Glomerular visceral epithelial cell (primary cell): ENCODE results near the gene PHYHIPL.

Experiments
- DNase-seq: peaks from one replicate; pipeline ENCODE4 v3.0.0-alpha.2; 2016; ENCODE audit errors: extremely low spot score

The PHYHIPL gene

DNA sequence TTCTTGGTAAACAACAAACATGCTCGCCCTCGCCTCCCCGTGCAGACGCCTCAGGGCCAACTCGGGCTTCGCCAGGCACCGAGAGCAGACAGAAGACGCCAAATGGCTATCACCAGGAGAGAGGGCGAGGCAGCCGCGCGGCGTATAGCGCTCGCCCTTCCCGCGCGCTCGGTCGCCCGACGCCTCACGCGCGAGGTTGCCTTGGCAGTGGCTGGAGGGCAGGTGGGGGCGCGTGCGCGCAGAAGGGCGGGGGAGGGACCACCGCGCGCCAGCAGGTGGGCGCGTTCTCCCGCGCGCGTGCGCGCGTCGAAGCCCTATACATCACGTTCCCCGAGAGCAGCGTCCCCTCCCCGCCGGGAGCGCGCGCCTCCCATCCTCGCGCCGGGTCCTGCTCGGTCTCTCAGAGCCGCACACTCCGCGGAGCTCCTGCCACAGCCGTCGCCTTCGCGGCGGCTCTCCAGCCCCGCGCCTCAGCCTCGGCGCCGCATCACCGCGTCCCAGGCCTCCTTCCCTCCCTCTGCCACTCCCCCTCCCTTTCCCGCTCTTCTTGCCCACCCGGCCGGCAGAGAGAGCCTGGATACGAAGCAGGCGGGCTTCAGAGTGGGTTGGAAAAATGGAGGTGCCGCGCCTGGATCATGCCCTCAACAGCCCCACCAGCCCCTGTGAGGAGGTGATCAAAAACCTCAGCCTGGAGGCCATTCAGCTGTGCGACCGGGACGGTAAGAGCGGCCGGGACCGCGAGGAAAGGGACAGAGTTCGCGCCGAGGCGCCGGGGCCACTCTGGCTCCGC lies at the start of gene PHYHIPL:
Gene PHYHIPL, plus strand, starts transcription at position 403 of the 790 bp plus-strand sequence. Its CDS starts 211 bp downstream, at position 614.
- DNase-seq, result peak; percentile 1

DNA sequence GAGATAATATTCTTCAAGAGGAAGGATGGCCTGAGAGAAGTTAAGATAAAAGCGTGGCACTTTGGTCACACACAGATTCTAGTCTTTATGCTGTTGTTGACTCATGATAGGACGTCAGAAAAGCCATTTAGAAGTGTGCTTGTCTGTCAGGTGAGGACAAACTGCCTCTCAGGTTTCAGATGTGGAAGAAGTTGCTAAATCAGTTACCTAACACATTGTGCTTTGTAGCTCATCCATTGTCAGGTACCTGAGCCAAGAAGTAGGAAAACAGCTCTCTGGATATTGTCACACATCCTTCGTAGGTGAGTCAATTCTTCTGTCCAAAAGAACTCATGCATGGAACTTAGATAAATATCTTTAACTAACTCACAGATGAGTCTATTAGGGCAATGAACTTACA lies 49.5 kb upstream of the PHYHIPL start:
- DNase-seq, result no peak

DNA sequence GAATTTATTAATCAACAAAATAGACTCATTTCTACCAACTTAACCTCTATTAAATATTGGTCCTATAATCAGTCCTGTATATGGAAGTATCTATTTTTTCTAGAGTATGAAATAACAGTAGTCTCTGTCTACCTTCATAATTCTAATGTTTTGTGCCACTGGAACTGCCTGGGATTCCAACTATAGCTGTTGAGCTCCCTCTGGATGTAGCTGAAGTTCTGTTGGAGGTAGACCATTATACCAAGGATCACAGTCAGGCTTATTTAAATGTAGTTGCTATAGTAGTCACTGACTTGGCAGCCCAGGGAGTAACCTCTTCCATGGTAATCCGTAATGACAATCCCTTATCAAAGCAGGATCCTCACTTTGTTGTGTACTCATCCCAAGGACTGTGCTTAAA lies 48.5 kb upstream of the PHYHIPL start:
- no peak for DNase-seq

DNA sequence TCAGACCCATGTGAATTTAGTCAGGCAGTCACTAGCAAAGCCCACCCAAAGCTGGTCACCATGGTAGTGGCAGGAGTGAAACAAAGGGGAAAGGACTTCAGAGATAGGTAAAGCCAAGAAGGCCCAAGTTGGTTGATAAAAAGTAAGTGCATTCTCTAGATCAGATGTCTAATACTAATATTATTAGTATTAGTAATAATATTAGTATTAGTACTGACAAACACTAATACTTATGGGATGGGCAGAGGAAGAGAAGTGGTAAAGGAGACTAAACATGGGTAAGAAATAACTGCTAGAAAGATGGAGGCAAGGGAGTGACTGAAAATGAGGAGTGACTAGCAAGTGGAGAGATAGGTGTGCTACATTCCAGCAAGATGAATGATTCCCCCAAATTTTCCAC lies 46.6 kb upstream of the PHYHIPL start:
- no peak for DNase-seq

DNA sequence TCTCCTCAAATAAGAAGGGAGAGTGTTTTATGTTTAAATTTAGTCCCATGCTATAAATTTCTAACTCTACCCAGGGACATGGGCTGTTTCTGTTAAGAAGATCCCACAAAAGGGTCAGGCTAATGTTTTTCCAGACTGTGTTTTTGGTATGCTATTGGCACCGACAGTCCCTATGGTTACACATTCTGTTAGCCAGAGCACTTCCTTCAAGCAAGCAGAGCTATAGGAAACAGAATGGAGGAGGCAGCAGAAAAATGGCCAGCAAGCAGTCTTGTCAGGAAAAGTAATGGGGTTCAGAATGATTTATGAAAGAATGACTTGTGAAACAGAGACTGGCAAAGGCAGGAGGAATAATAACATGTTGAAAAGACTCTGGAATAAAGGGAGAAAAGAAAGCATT lies 44.8 kb upstream of the PHYHIPL start:
- no peak for DNase-seq

DNA sequence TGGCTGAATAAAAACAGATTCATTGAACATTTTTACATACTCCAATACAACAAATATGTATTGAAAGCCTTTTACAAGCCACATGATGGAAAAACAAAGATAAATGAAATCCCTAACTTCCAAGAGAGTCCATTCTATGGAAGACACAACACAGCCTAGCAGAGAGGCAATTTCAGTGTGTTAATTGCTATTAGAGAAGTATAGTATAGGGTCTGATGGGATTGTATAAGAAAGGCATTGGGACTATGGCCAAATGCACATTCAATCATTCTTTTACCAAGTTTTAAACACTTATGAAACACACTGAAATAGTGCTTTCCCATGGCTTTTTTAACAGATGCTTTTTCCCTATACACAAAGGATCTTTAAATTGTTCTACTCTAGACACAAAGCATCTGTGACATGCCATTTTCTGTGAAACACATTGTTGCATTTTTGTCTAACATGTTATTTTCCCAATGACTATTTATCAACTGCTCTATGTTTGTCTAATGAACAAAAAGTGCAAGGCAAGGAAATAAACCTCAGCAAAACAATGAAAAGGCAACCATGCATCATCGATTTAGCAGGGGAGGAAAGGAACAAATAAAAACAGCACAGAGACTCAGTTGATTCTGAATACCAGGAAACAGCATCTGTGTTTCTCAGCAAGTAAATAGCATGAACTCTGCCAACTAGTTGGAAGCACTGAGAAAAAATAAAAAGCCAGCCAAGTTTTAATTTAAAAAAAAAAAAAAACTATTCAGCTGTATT lies 42.4 kb upstream of the PHYHIPL start:
- DNase-seq, result no peak

DNA sequence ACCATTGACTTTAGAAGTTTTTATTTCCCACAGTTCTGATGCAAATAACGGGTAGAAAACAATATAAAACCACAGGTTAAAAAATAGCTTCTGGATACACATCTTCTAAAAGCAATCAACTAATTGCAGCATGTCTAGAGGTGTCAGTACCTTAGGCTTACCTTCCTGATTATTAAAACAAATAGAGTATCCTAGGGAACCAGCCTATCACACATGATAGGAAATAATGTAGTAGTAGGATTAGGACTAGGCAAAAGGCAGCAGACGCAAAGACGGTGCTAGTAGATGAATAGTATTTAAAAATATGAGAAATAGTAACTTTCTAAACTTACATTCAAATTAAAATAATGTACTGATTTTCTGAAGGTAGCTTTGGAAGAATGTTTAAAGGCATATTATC lies 41.7 kb upstream of the PHYHIPL start:
- no peak for DNase-seq

DNA sequence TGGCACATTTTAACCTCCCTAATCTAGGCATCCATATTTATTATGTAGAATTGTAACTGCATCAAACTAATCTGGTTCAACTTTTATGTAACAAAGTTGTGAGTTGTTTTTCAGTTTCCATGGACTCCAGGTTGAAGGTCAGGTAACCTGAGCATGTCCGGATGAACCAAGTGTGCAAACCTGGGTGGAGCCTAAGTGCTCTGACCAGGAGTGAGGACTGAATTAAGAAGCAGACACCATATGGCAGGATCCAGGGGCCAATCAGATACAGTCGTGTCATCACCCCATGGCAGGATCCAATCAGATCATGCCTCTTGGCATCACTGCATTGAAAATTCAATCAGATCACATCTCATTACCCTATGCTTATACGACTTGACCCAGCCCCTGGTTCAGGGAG lies 41.2 kb upstream of the PHYHIPL start:
- no peak for DNase-seq

DNA sequence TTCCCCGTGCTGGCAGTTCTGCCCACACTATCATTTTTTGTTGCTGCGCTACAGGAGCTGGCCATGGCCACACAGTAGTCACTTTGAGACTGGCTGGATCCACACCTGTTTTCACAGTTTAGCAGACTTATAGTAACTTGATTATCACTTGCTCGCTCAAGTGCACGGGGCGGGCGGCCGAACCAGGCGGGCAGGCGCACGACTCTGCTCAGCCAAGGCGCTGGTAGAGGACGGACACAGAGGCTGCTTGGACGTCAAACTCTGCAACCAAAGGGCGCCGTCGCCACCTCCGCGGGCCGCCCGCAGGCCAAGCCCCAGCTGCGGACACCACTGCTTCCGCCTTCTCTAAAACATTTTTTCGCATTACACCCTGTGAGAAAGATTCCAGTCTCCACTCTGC lies 38.4 kb upstream of the PHYHIPL start:
- no peak for DNase-seq

DNA sequence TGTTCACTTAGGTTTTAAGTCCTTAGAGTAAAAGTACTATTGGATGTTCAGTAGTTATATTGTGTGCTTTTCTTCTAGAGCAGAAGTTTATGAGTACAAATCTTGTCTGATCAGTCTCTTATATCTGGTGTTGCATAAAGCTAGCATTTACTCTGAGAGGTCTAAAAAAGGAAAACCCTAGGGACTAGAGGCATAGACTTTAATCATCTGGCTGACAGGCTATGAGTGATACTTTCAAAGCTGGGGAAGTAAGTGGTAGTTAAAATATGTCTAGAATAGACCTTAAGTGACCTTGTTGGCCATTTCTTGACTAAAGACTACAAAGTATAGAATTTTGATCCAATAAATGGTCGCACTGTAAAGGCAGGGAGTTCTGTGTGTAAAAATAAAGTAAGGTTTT lies 32.9 kb upstream of the PHYHIPL start:
- DNase-seq, result no peak

DNA sequence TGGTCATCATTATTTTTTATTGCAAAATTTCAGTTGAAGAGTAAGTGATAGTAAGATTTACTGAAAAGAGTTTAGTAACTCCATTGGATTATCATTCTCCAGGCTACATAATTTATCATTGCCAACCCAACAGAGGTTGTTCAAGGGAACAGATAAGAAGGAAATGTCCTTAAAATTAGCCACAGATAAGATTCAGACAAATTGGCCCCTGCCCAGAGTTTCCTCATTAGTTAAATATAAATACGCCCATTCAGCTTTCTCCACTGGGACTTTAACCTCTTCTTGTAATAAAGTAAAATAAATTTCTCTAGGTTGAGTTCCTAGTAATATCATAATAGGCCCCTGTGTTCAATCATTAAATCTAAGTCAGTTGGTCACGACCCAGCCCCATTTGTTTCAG lies 27.7 kb upstream of the PHYHIPL start:
- DNase-seq, result no peak

DNA sequence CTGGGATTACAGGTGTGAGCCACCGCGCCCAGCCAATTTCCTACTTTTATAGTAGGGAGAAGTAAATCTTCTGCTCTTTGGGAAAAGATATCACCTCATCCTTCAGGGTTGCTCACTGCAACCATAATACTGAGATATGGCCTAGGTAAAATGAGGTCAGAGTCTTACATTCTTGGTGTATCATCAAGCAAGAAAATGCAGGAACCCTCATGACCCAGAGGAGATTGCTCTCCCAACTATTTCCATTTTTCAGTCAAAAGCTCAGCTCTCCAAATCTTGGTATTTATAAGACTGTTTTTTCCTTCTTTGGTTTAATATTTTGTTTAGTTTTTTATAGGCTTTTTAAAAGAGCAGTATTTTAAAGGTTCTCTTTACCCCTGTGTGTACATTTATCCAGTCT lies 20.9 kb upstream of the PHYHIPL start:
- DNase-seq, result no peak

DNA sequence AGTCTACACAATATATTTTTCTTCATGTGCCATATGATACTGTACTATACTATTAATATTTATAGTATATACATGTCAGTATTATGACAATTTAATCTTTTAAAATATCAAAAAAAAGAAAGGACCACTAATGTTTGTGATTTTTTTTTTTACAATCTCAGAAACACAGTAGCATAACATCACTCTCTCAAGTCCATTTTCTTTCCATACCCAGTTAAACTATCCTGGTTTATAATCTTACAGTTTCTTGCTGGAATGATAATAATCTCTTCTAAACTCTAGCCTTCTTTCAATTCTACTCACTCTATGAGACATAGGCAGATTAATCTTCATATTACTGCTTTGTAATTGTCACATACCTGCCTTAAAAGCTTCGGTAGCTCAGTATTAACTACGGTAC lies 8.9 kb upstream of the PHYHIPL start:
- DNase-seq, result no peak

DNA sequence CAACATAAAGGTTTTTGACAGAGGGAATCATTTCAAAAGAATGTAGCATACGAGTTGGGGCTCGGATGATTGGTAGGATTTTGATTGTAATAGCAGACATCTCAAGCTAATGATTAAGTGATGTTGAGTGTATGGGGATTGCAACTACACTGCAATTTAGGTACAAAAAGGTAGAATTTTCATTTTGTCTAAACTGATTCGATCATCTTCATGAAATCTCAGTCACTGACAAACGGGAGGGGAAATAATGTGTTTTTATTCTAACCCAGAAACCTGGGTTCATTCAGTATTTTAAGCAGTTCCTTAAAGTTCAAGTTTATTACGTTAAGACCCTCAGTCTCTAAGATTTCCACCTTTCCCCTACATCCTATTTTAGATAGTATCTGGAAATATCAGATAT lies 3.9 kb upstream of the PHYHIPL start:
- DNase-seq, result no peak

DNA sequence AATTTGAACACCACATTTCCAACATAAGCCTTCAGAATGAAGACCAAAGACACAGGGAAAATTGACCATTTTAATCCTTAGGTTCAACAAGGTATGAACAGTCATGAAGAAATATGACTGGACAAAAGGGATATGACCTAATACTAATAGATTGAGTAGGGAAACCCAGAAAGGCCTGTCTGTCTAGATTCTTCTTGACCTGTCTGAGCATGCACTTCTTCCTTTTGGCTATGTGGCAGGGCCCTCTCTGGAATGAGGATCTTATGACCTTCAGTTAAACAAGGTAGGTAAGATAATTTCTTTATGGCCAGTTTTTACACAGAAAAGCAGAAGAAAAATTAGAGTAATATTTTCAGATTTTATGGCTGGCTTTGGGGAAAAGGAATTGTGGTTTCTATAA lies 3.0 kb upstream of the PHYHIPL start:
- DNase-seq, result no peak

DNA sequence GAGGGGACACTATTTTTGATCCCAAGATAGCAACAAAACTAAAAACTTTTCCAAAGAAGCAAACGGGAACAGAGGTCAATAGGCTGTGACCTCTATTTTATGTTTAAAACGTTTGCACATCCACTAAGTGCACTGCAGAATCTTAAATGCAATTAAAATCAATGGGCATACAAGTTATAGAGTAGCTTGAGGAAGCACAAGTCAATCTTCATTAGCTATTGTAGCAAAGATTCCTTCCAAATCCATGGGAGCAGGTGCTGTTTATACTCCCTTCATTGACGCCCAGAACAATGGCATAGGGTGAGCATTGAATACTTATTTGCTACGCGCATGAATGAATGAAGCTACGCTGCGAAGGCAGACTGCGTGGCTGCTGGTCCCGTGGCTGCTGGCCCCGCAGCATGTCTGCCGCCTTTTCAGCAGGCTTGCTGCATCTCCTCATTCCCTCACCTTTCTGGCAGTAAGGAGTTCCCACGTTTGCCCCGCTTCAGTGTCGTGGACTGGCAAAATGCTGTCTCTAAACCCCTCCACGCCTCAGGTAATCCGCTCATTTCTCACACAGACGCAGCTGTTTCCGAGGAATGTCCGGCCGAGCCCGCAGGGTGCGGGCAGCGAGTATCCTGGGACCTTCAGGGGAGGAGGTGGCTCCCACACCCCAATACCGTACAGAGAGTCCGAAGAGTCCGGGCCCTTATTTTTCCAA lies 754 bp upstream of the PHYHIPL start:
- DNase-seq, result no peak

DNA sequence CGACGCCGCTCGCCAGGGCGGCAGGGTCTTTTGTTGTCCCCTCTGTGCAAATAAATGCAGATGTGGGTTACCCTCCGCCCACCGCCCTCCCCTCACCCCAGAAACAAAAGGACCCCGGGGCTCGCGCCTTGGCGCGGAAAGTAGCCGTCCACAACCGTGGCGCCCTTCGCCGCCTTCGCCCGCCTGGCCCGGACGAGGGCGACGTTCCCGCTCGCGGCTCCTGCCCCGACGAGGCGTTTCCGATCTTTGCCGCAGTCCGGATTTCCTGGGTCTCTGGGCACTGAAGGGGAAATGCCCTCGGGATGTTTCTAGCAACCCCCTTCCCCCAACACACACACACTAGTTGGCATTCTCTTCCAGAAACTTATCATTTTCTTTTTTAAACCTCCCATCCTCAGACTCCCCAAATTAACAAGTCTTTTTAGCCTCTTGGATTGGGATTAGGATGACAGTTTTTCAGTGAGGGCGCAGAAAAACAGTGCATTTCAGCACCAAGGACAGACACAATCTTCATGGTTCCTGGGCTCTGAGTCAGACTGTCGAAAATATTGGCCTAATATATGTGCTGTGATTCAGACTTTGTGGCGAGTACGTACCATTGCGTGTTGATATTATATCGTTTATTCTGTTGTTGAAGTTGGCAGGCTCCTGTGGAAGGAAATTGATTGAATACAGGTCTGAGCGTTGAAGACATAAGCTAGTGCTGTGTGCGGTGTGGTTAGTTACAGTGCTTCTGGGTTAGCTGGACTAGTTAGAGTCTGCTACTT lies 771 bp downstream of the PHYHIPL start:
- peak; percentile 48 for DNase-seq

DNA sequence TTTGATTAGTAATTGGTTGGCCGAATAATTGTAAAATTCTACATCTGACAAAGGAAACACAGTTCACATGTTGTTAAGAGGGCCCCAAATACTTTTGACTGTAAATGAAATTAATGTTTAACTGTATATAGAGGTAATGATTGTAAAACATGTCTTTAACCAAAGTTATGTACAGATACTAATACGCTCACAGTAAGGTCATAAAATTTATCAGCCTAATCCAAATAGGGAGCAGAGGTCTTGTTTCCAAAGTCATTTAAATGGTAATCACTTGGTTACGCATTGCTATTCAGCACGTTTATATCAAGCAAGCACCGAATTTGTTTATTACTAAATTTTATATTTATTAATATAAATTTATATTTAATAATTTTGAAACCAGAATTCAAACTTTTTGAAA lies 1.4 kb downstream of the PHYHIPL start:
- DNase-seq, result no peak

DNA sequence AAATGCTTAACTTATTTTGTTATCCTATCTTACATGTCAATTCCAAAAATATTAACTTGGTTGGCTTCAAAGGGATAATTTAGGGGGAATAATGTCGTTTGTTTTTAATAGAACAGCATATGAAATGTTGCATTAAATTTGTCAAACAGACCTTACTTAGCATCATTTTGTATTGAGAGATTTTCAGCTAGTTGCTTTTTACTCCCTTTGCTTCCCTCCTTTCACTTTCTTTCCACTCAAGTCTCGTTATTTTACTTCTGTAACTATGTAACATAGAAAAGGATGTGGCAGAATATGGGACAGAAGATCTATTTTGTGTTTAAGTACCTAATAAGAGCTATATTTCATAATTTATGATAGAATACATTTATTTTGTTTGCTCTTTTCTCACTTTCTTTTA lies 2.6 kb downstream of the PHYHIPL start:
- no peak for DNase-seq

DNA sequence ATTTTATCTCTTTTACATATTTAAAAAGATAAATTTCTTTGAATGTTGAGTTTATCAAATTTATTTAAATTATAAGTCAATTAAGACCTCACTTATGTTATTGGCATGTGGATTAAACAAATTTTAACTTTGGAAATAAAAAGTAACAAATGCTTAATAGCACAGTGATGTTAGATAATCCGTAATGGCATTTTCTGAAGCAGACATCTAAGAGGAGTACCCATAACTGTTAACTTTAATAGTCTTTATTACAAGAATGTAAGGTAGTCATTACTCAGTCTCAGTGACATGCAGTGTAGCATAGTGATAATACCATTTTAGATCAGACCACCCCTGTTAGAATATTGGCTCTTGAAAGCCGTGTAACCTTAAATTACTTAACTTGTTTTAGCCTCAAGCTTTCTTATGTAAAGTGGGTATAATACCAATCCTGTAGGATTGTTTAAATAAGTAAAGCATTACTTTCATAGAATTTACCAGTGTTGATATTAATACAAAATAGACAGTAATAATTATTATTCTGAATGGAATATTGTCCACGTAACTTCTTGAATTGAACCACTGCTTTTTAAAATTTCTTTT lies 4.3 kb downstream of the PHYHIPL start:
- no peak for DNase-seq

DNA sequence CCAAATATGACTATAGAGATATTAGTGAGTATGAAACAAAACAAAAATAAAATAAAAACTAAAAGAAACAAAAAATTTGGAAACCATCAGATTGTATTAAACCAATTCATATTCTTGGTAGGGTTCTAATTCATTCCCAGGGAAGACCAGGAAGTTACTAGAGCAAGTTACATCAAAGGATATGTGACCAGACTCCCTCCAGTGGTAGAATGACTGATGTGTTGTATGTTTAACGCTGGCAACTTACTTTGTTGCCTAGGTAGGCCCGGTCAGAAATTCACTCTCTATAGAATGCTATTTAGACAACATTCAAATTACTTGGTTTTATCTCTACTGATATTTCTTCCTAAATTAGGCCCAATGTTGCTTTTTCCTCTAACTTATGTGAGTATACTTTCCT lies 5.2 kb downstream of the PHYHIPL start:
- peak; percentile 53 for DNase-seq

DNA sequence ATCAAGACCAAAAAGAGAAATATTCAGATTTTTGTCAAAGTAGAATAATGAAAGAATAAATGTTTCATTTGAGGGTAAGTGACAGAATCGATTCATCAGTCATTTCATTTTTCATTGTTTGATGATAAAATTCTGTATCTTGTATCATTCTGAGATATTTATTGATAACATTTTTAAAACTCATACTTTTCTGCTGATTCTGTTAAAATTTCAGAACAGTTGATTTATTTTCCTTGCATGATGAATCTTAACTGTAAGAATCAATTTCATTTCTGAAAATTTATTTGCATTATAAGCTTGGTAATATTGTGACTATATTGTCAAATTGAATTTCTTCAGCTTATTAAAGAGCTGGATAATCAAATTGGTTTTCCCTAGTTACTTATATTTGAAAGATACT lies 13.9 kb downstream of the PHYHIPL start:
- no peak for DNase-seq
